Cardiac muscle cell (in vitro differentiated cells and primary cell): ENCODE data around the gene SYCP3. TPM values are rescaled to one million over a fixed set of nuclear protein-coding genes. Genes with fewer than 3 reads are reported as not detected.

Experiments
- DNase-seq, 2 donors: peaks; one replicate each; pipeline versions ENCODE4 v3.0.0 to v3.0.0-alpha.2; 2010 to 2017; ENCODE audit warnings: low read depth in 1 of 2, low spot score in 1 of 2
- H3K27ac ChIP-seq: fragments of 200-600 bp; sonication (generic); 2 replicates; pipeline ENCODE4 v1.5.1; 2016
- H3K27me3 ChIP-seq: fragments of 200-600 bp; sonication (generic); 2 replicates; pipeline ENCODE4 v1.6.0; 2016; ENCODE audit warnings: control low read depth
- H3K36me3 ChIP-seq: fragments of 200-600 bp; sonication (generic); 2 replicates; pipeline ENCODE4 v1.5.1; 2016; ENCODE audit warnings: control low read depth
- H3K4me1 ChIP-seq: fragments of 200-600 bp; sonication (generic); 2 replicates; pipeline ENCODE4 v1.8.1; 2017; ENCODE audit warnings: low read depth, mild to moderate bottlenecking, mixed run types
- H3K4me3 ChIP-seq: fragments of 200-600 bp; sonication (generic); 2 replicates; pipeline ENCODE4 v1.5.1; 2016; ENCODE audit warnings: mild to moderate bottlenecking
- H3K9me3 ChIP-seq: fragments of 200-600 bp; sonication (generic); 2 replicates; pipeline ENCODE4 v1.5.1; 2017; ENCODE audit warnings: low read depth, mild to moderate bottlenecking, control low read depth
- CTCF ChIP-seq: IDR thresholded peaks from 2 replicates; pipeline ENCODE4 v1.5.1; 2012; ENCODE audit warnings: low read depth, mild to moderate bottlenecking, low read length
- polyA plus RNA-seq: library from polyadenylated mRNA; unstranded; fragments of >200 nt; fragmentation: Nextera tagmentation; extraction: Ambion mirVana; gene quantifications from 2 replicates; pipeline ENCODE4 v1.2.1, GENCODE V29; 2016
- total RNA-seq: library from RNA; depleted of rRNA; stranded (reverse); fragments of >200 nt; gene quantifications from 2 replicates; pipeline ENCODE4 v1.2.3, GENCODE V29; 2016

The SYCP3 gene
- total and polyA plus RNA-seq, 2 experiments from 2014 or later = 0.76 TPM; not detected in 1

- H3K27me3 ChIP-seq = no peaks in the 10 kb centered on the region
- no peak for TF ChIP-seq CTCF
These were observed 38.2 kb upstream of the SYCP3 start for GRCh38 chr12:101777485-101777884.

GRCh38 chr12:101775816-101776215 is 36.6 kb upstream of the SYCP3 start:
- Histone ChIP-seq H3K9me3 (no peaks in the 10 kb centered on the region), H3K4me3 (no peak overlapping the region), H3K27ac (no peak overlapping the region), H3K27me3 (no peaks in the 10 kb centered on the region), H3K36me3 (no peaks in the 10 kb centered on the region), H3K4me1 (no peaks in the 10 kb centered on the region)
- no peak for DNase-seq
- no peak for TF ChIP-seq CTCF

More at GRCh38 chr12:101777485-101777884, 38.2 kb upstream of the SYCP3 start:
- no peak for DNase-seq
- no peak overlapping the region for H3K27ac ChIP-seq
- H3K4me3 ChIP-seq = no peak overlapping the region
- H3K36me3 ChIP-seq = no peaks in the 10 kb centered on the region
- no peaks in the 10 kb centered on the region for H3K4me1 ChIP-seq
- no peaks in the 10 kb centered on the region for H3K9me3 ChIP-seq

- Histone ChIP-seq H3K4me1 (no peaks in the 10 kb centered on the region), H3K36me3 (no peaks in the 10 kb centered on the region), H3K4me3 (no peak overlapping the region), H3K9me3 (no peaks in the 10 kb centered on the region), H3K27me3 (no peaks in the 10 kb centered on the region), H3K27ac (no peak overlapping the region)
- peak; percentile 67 to 83 for DNase-seq
- peak; percentile 88 for TF ChIP-seq CTCF
These were observed 34.4 kb upstream of the SYCP3 start for GRCh38 chr12:101773650-101774162.

GRCh38 chr12:101772012-101772775 is 32.9 kb upstream of the SYCP3 start:
- Histone ChIP-seq H3K27ac (no peak overlapping the region), H3K27me3 (no peaks in the 10 kb centered on the region), H3K4me1 (no peaks in the 10 kb centered on the region), H3K9me3 (no peaks in the 10 kb centered on the region), H3K4me3 (no peak overlapping the region), H3K36me3 (no peaks in the 10 kb centered on the region)
- peak in 1 of 2 donors; percentile 38 for DNase-seq
- no peak for TF ChIP-seq CTCF

- no peaks in the 10 kb centered on the region for H3K36me3 ChIP-seq
- H3K4me1 ChIP-seq = no peaks in the 10 kb centered on the region
- DNase-seq = no peak
- H3K4me3 ChIP-seq = no peak overlapping the region
- no peak for TF ChIP-seq CTCF
- H3K9me3 ChIP-seq = no peaks in the 10 kb centered on the region
- H3K27ac ChIP-seq = no peak overlapping the region
- no peaks in the 10 kb centered on the region for H3K27me3 ChIP-seq
These were observed 30.6 kb upstream of the SYCP3 start for GRCh38 chr12:101769865-101770264.
